Mesothelial cell of epicardium (in vitro differentiated cells): ENCODE results near the gene UGT1A8. TPM values are rescaled to one million over a fixed set of nuclear protein-coding genes. Genes with fewer than 3 reads are reported as not detected.
A peak's percentile ranks its signal among the peaks of the same experiment; 100 is the strongest.

Source experiments
- DNase-seq, 2 experiments: peaks; one replicate each; pipeline ENCODE4 v3.0.0; 2021; ENCODE audit warnings: low spot score in 2 of 2; ENCODE audit not compliant: unreplicated experiment in 2 of 2
- H3K27ac Mint-ChIP-seq: 2 replicates; pipeline ENCODE4 v1.8.0; 2021; ENCODE audit warnings: mixed read lengths
- H3K27me3 Mint-ChIP-seq: 2 replicates; pipeline ENCODE4 v1.8.0; 2021; ENCODE audit warnings: low read depth, mixed read lengths
- H3K36me3 Mint-ChIP-seq: 2 replicates; pipeline ENCODE4 v1.8.0; 2021; ENCODE audit warnings: mixed read lengths
- H3K4me1 Mint-ChIP-seq: 2 replicates; pipeline ENCODE4 v1.8.0; 2021; ENCODE audit warnings: mixed read lengths
- H3K4me3 Mint-ChIP-seq: 2 replicates; pipeline ENCODE4 v1.8.0; 2021; ENCODE audit warnings: mild to moderate bottlenecking, moderate library complexity, mixed read lengths
- H3K9me3 Mint-ChIP-seq: 2 replicates; pipeline ENCODE4 v1.8.0; 2021; ENCODE audit warnings: mixed read lengths
- total RNA-seq: library from RNA; stranded (reverse); gene quantifications from 3 replicates; pipeline ENCODE4 v1.2.1, GENCODE V29; 2021
- TF ChIP-seq, protein P1 (sequence below): fragments of 200-600 bp; sonication (generic); IDR thresholded peaks from one replicate; pipeline ENCODE4 v1.5.0; 2021; ENCODE audit warnings: antibody characterized with exemption; ENCODE audit not compliant: unreplicated experiment

UGT1A8 gene
- total RNA-seq, 1 donor from 2014 or later = not detected

GRCh38 chr2:233818639-233819621, 201.5 kb downstream of the UGT1A8 start:
- Mint-ChIP-seq H3K36me3 (peaks cover 3% of the 10 kb centered on the region), H3K27me3 (peaks cover 7% of the 10 kb centered on the region), H3K9me3 (peaks cover 15% of the 10 kb centered on the region), H3K4me1 (peaks cover 18% of the 10 kb centered on the region), H3K27ac (no peak overlapping the region), H3K4me3 (no peak overlapping the region)
- DNase-seq = peak in 1 of 2 experiments; percentile 21
- TF ChIP-seq, protein P1, sequence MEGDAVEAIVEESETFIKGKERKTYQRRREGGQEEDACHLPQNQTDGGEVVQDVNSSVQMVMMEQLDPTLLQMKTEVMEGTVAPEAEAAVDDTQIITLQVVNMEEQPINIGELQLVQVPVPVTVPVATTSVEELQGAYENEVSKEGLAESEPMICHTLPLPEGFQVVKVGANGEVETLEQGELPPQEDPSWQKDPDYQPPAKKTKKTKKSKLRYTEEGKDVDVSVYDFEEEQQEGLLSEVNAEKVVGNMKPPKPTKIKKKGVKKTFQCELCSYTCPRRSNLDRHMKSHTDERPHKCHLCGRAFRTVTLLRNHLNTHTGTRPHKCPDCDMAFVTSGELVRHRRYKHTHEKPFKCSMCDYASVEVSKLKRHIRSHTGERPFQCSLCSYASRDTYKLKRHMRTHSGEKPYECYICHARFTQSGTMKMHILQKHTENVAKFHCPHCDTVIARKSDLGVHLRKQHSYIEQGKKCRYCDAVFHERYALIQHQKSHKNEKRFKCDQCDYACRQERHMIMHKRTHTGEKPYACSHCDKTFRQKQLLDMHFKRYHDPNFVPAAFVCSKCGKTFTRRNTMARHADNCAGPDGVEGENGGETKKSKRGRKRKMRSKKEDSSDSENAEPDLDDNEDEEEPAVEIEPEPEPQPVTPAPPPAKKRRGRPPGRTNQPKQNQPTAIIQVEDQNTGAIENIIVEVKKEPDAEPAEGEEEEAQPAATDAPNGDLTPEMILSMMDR = no peak

GRCh38 chr2:233819884-233820773, 202.7 kb downstream of the UGT1A8 start:
- Mint-ChIP-seq H3K9me3 (peaks cover 14% of the 10 kb centered on the region), H3K27ac (no peak overlapping the region), H3K27me3 (peaks cover 7% of the 10 kb centered on the region), H3K4me1 (peaks cover 18% of the 10 kb centered on the region), H3K4me3 (no peak overlapping the region), H3K36me3 (peaks cover 3% of the 10 kb centered on the region)
- peak in 1 of 2 experiments; percentile 29 for DNase-seq
- TF ChIP-seq, protein P1 = no peak

GRCh38 chr2:233820774-233821105, 203.3 kb downstream of the UGT1A8 start:
- Mint-ChIP-seq H3K9me3 (peaks cover 8% of the 10 kb centered on the region), H3K36me3 (no peaks in the 10 kb centered on the region), H3K4me3 (no peak overlapping the region), H3K27ac (no peak overlapping the region), H3K27me3 (peaks cover 7% of the 10 kb centered on the region), H3K4me1 (peaks cover 18% of the 10 kb centered on the region)
- TF ChIP-seq, protein P1 = no peak
- DNase-seq = peak in 1 of 2 experiments; percentile 16

DNA sequence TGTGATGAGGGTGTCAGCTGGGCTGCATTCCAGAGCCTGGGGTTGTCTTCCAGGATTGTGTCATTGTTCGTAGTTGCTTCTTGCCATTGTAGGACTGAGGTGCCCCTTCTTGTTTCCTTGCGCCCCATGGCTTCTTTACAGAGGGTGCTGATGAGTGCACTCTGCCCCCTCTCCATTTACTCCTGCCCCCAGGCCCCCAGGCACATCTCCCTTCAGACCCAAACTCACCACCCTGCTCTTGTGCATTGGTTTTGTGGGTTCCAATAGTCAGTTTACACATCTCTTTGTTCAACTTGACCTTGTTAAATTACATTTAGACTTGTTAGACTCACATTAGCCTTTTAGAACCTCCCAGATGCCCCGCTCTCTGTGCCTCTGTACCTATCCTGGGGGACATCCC, 203.8 kb downstream of the UGT1A8 start:
- peaks cover 5% of the 10 kb centered on the region for H3K9me3 Mint-ChIP-seq
- no peak for DNase-seq

GRCh38 chr2:233821709-233822100, 204.3 kb downstream of the UGT1A8 start:
- H3K36me3 Mint-ChIP-seq = no peaks in the 10 kb centered on the region
- peaks cover 9% of the 10 kb centered on the region for H3K4me1 Mint-ChIP-seq
- peak in 1 of 2 experiments; percentile 25 for DNase-seq
- TF ChIP-seq, protein P1 = no peak
- H3K9me3 Mint-ChIP-seq = peaks cover 7% of the 10 kb centered on the region
- peaks cover 7% of the 10 kb centered on the region for H3K27me3 Mint-ChIP-seq
- H3K4me3 Mint-ChIP-seq = no peak overlapping the region
- H3K27ac Mint-ChIP-seq = no peak overlapping the region

More for the DNA sequence above, 203.8 kb downstream of the UGT1A8 start:
- Mint-ChIP-seq H3K27ac (no peak overlapping the region), H3K4me1 (peaks cover 14% of the 10 kb centered on the region), H3K4me3 (no peak overlapping the region), H3K27me3 (peaks cover 7% of the 10 kb centered on the region), H3K36me3 (no peaks in the 10 kb centered on the region)
- TF ChIP-seq, protein P1 = no peak
